A549 (cell line): ENCODE data around the gene TIGD1.

Experiments
- ESRRA ChIP-seq: fragments of 150-350 bp; IDR thresholded peaks from 2 replicates; pipeline ENCODE4 v1.6.1; 2014; ENCODE audit warnings: mild to moderate bottlenecking, low read length, borderline replicate concordance
- HOXB13 ChIP-seq: fragments of 250-450 bp; sonication (Bioruptor Pico); IDR thresholded peaks from 2 replicates; pipeline ENCODE4 v1.5.0; 2020; ENCODE audit warnings: low read depth, mild to moderate bottlenecking, moderate library complexity
- TF ChIP-seq, protein P1 (sequence below): fragments of >200 bp; sonication (Bioruptor Twin); formaldehyde crosslinking; IDR thresholded peaks from 3 replicates; pipeline ENCODE4 v1.5.1; 2016
- TF ChIP-seq, protein P2 (sequence below): IDR thresholded peaks from 2 replicates; pipeline ENCODE4 v1.6.1; 2012; ENCODE audit warnings: low read depth, borderline replicate concordance

DNA sequence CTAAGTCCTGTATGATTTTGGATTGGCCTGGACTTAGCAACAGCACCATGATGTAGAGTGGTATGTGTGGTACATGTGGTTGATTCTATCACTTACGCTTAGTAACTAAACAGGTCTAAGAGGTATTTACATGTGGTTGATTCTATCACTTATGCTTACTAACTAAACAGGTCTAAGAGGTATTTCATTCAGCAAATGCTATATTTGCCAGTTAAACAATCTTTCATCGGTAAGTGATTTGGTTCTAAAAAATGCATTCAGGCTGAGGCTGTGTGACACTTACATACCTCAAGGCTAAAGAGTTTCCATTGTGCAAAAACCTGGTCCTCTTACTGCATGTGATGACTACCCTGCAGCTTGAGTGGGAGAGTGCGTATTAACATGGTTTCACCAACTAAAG lies 13.2 kb upstream of the TIGD1 start:
- TF ChIP-seq, protein P1, sequence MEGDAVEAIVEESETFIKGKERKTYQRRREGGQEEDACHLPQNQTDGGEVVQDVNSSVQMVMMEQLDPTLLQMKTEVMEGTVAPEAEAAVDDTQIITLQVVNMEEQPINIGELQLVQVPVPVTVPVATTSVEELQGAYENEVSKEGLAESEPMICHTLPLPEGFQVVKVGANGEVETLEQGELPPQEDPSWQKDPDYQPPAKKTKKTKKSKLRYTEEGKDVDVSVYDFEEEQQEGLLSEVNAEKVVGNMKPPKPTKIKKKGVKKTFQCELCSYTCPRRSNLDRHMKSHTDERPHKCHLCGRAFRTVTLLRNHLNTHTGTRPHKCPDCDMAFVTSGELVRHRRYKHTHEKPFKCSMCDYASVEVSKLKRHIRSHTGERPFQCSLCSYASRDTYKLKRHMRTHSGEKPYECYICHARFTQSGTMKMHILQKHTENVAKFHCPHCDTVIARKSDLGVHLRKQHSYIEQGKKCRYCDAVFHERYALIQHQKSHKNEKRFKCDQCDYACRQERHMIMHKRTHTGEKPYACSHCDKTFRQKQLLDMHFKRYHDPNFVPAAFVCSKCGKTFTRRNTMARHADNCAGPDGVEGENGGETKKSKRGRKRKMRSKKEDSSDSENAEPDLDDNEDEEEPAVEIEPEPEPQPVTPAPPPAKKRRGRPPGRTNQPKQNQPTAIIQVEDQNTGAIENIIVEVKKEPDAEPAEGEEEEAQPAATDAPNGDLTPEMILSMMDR = no peak
- TF ChIP-seq, protein P2, sequence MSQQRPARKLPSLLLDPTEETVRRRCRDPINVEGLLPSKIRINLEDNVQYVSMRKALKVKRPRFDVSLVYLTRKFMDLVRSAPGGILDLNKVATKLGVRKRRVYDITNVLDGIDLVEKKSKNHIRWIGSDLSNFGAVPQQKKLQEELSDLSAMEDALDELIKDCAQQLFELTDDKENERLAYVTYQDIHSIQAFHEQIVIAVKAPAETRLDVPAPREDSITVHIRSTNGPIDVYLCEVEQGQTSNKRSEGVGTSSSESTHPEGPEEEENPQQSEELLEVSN = no peak
- TF ChIP-seq ESRRA = no peak
- no peak for TF ChIP-seq HOXB13 (CRISPR knock-in tag)
